ENCODE data around the gene MAS1.
"Not testable (repeated sequence)": the region's sequence is repeated elsewhere in the genome, so short reads cannot be mapped to it uniquely, and the experiment has no call there.

MAS1 gene

GRCh38 chr6:159890792-159891191, at the start of gene MAS1:
MAS1 (plus strand) TSS chr6:159890988; CDS start chr6:159906956, 15,968 bp downstream.
- DNase-seq: no peak

GRCh38 chr6:159842035-159842434, 48.8 kb upstream of the MAS1 start:
- peak; percentile 17 for DNase-seq

GRCh38 chr6:159844737-159845645, 45.8 kb upstream of the MAS1 start:
- no peak for DNase-seq

- not testable (repeated sequence) for DNase-seq
Measured at GRCh38 chr6:159848552-159848951, 42.2 kb upstream of the MAS1 start.

- peak; percentile 73 for DNase-seq
Measured at GRCh38 chr6:159849851-159850250, 40.9 kb upstream of the MAS1 start.

- peak; percentile 38 for DNase-seq
Measured at GRCh38 chr6:159852877-159853276, 37.9 kb upstream of the MAS1 start.

GRCh38 chr6:159853754-159854153, 37.0 kb upstream of the MAS1 start:
- no peak for DNase-seq

- peak; percentile 74 for DNase-seq
Measured at GRCh38 chr6:159854959-159855358, 35.8 kb upstream of the MAS1 start.

- DNase-seq: no peak
Measured at GRCh38 chr6:159858259-159858658, 32.5 kb upstream of the MAS1 start.

- DNase-seq: no peak
Measured at GRCh38 chr6:159860482-159860881, 30.3 kb upstream of the MAS1 start.

GRCh38 chr6:159862103-159862502, 28.7 kb upstream of the MAS1 start:
- no peak for DNase-seq

GRCh38 chr6:159863341-159863740, 27.4 kb upstream of the MAS1 start:
- peak; percentile 59 for DNase-seq

GRCh38 chr6:159865226-159865920, 25.4 kb upstream of the MAS1 start:
- no peak for DNase-seq

GRCh38 chr6:159866286-159867247, 24.2 kb upstream of the MAS1 start:
- no peak for DNase-seq

- no peak for DNase-seq
Measured at GRCh38 chr6:159871241-159871640, 19.5 kb upstream of the MAS1 start.

- no peak for DNase-seq
Measured at GRCh38 chr6:159871906-159872305, 18.9 kb upstream of the MAS1 start.

- DNase-seq: no peak
Measured at GRCh38 chr6:159874435-159874834, 16.4 kb upstream of the MAS1 start.

- DNase-seq: no peak
Measured at GRCh38 chr6:159875194-159875593, 15.6 kb upstream of the MAS1 start.

GRCh38 chr6:159876242-159876641, 14.5 kb upstream of the MAS1 start:
- DNase-seq: no peak

- DNase-seq: no peak
Measured at GRCh38 chr6:159877256-159877808, 13.5 kb upstream of the MAS1 start.

GRCh38 chr6:159878341-159878740, 12.4 kb upstream of the MAS1 start:
- DNase-seq: no peak

- DNase-seq: no peak
Measured at GRCh38 chr6:159879856-159880255, 10.9 kb upstream of the MAS1 start.
